Lower leg skin (tissue), 3 donors: ENCODE measurements around the gene OR10H5.

Source experiments
- CTCF ChIP-seq, 3 donors: fragments of 450-650 bp; IDR thresholded peaks; one replicate each; pipeline ENCODE4 v1.5.1; 2016; ENCODE audit warnings: antibody characterized with exemption in 3 of 3, mild to moderate bottlenecking in 3 of 3, moderate library complexity in 2 of 3
- POLR2A ChIP-seq, 2 donors: fragments of 450-650 bp; IDR thresholded peaks; one replicate each; pipeline ENCODE4 v1.6.1; 2016 to 2017; ENCODE audit warnings: antibody characterized with exemption in 2 of 2, mild to moderate bottlenecking in 1 of 2, moderate library complexity in 1 of 2

- no peak for TF ChIP-seq CTCF (IDR thresholded peaks at IDR 0.05)
- TF ChIP-seq POLR2A (IDR thresholded peaks at IDR 0.05), result no peak
Measured at GRCh38 chr19:15748239-15748638, 39.2 kb upstream of the OR10H5 start.
